ENCODE results near the gene MAP2K1. TPM values are rescaled to one million over a fixed set of nuclear protein-coding genes. Genes with fewer than 3 reads are reported as not detected.
"Not testable (repeated sequence)": the region's sequence is repeated elsewhere in the genome, so short reads cannot be mapped to it uniquely, and the experiment has no call there.

Gene MAP2K1
- total RNA-seq, 1 donor: 52.2 TPM

DNA sequence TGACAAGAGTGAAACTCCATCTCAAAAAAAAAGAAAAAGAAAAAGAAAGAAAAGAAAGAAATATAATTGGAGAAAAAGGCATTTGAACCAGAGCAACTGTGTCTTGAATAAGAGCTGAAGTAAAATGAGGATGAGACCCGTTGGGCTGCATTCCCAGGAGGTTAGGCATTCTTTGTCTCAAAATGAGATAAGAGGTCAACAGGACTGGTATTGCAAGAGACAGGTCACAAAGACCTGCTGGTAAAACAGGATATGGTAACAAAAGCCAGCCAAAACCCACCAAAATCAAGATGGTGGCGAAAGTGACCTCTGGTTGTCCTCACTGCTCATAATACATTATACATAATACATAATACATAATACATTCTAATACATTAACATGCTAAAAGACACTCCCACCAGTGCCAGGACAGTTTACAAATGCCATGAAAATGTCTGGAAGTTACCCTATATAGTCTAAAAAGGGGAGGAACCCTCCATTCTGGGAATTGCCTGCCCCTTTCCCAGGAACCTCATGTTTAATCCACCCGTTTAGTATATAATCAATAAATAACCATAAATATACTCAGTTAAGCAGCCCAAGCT, 21.7 kb upstream of the MAP2K1 start:
- TF ChIP-seq, protein P1, sequence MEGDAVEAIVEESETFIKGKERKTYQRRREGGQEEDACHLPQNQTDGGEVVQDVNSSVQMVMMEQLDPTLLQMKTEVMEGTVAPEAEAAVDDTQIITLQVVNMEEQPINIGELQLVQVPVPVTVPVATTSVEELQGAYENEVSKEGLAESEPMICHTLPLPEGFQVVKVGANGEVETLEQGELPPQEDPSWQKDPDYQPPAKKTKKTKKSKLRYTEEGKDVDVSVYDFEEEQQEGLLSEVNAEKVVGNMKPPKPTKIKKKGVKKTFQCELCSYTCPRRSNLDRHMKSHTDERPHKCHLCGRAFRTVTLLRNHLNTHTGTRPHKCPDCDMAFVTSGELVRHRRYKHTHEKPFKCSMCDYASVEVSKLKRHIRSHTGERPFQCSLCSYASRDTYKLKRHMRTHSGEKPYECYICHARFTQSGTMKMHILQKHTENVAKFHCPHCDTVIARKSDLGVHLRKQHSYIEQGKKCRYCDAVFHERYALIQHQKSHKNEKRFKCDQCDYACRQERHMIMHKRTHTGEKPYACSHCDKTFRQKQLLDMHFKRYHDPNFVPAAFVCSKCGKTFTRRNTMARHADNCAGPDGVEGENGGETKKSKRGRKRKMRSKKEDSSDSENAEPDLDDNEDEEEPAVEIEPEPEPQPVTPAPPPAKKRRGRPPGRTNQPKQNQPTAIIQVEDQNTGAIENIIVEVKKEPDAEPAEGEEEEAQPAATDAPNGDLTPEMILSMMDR (IDR thresholded peaks at IDR 0.05; ENCODE audit: insufficient read depth, low read length): no peak
- no peak for DNase-seq (ENCODE audit: low read depth)
- no peak overlapping the region for H3K4me3 ChIP-seq (ENCODE audit: low read depth, low read length)

GRCh38 chr15:66369773-66370651, 16.7 kb upstream of the MAP2K1 start:
- peak; percentile 15 for DNase-seq (ENCODE audit: low read depth)
- H3K4me3 ChIP-seq (ENCODE audit: low read depth, low read length): no peak overlapping the region
- TF ChIP-seq, protein P1 (IDR thresholded peaks at IDR 0.05; ENCODE audit: insufficient read depth, low read length): no peak

DNA sequence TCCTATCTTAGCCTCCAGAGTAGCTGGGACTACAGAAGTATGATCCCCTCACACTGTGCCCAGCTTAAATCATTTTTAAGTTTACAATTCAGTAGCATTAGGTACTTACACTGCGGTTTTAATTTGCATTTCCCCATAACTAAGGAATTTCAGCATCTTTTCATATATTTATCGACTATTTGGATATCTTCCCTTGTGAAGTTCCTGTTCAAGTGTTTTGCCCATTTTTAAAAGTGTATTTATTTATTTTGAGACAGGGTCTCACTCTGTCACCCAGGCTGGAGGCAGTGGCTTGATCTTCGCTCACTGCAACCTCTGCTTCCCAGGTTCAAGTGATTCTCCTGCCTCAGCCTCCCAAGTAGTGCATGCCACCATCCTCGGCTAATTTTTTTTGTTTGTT, 12.5 kb upstream of the MAP2K1 start:
- DNase-seq (ENCODE audit: low read depth): no peak
- TF ChIP-seq, protein P1 (IDR thresholded peaks at IDR 0.05; ENCODE audit: insufficient read depth, low read length): no peak
- no peak overlapping the region for H3K4me3 ChIP-seq (ENCODE audit: low read depth, low read length)

DNA sequence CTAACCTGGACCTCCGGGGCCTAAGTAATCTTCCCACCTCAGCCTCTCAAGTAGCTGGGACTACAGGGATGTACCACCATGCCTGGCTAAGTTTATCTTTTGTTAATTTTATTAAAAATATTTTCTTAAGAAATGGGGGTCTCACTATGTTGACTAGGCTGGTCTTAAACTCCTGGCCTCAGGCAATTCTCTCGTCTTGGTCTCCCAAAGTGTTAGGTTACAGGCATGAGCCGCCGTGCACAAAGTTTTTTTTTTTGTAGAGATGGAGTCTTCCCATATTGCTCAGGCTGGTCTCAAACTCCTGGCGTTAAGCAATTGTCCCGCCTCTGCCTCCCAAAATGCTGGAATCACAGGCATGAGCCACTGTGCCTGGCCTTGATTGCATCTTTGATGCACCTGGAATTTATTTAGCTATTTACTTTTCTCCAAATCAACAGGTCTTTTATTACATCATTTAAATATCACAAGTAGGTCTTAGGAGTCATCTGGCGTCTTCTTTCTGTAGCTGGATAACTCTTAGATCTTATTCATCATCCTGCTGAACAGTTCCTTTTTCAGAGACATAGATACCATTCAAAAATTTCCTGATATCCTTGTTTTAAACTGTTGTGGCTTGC, 7.8 kb upstream of the MAP2K1 start:
- TF ChIP-seq, protein P1 (IDR thresholded peaks at IDR 0.05; ENCODE audit: insufficient read depth, low read length): no peak
- no peak overlapping the region for H3K4me3 ChIP-seq (ENCODE audit: low read depth, low read length)
- no peak for DNase-seq (ENCODE audit: low read depth)

- DNase-seq (ENCODE audit: low read depth); H3K4me3 ChIP-seq (ENCODE audit: low read depth, low read length): not testable (repeated sequence)
Observed at GRCh38 chr15:66381376-66381775, 5.3 kb upstream of the MAP2K1 start.

DNA sequence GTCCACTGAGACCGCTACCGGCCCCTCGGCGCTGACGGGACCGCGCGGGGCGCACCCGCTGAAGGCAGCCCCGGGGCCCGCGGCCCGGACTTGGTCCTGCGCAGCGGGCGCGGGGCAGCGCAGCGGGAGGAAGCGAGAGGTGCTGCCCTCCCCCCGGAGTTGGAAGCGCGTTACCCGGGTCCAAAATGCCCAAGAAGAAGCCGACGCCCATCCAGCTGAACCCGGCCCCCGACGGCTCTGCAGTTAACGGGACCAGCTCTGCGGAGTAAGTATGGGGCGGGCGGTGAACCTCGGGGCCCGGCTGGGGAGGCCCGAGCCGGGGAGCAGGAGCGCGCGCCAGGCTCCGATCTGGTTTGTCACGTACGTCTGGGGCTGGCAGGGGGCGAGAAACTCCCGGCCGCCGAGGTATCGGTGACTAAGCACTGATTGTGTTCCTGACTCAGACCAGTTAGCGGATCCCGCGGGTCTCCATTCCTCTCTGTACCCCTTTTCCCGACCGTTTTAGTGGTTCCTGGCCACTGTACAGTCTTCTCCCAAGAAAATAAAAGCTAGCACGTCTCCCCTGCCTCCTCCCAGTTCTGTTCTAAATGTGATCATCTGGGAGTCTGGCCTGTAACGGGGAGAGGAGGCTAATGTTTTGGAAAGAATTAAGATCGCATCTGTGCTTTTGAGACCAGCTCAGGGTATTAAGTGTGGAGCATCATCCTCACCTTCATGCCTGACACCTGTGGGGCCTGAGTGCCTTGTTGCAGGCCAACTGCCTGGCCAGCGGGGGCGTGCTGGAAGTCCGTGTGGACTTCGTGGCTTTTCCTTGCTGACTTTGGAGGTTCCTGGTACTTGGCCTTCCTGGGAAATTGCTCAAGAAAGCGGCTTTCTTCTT, 691 bp downstream of the MAP2K1 start:
- peak overlapping the region; percentile 77 for H3K4me3 ChIP-seq (ENCODE audit: low read depth, low read length)
- peak; percentile 63 for DNase-seq (ENCODE audit: low read depth)
- TF ChIP-seq, protein P1 (IDR thresholded peaks at IDR 0.05; ENCODE audit: insufficient read depth, low read length): peak; percentile 55

Measured in fibroblast of the aortic adventitia (primary cell).